CD4-positive, CD25-positive, alpha-beta regulatory T cell (primary cell): ENCODE data around the gene CNN2. TPM values are rescaled to one million over a fixed set of nuclear protein-coding genes. Genes with fewer than 3 reads are reported as not detected.
A peak's percentile ranks its signal among the peaks of the same experiment; 100 is the strongest.

Experiments
- ATAC-seq, 2 donors: fragments of 150-1000 bp; cut with Tn5 transposase; one replicate each; pipeline ENCODE4 v1.10.0; 2021; ENCODE audit warnings: low read depth in 2 of 2, moderate number of reproducible peaks in 2 of 2, moderate library complexity in 1 of 2
- DNase-seq, 3 donors: peaks; one replicate each; pipeline versions ENCODE4 v3.0.0 to v3.0.0-alpha.2; 2012 to 2022; ENCODE audit warnings: mixed read lengths in 1 of 3
- H3K27ac ChIP-seq: one replicate; pipeline ENCODE4 v1.7.0; 2013; ENCODE audit warnings: mild to moderate bottlenecking, low read length; ENCODE audit not compliant: insufficient read depth, poor library complexity, severe bottlenecking
- H3K27me3 ChIP-seq: one replicate; pipeline ENCODE4 v1.7.0; 2013; ENCODE audit warnings: low read length; ENCODE audit not compliant: control insufficient read depth, insufficient read depth
- H3K36me3 ChIP-seq: one replicate; pipeline ENCODE4 v1.7.0; 2013; ENCODE audit warnings: mild to moderate bottlenecking, low read length, moderate library complexity; ENCODE audit not compliant: control insufficient read depth, insufficient read depth
- H3K4me1 ChIP-seq: 2 replicates; pipeline ENCODE4 v1.7.0; 2013; ENCODE audit warnings: mild to moderate bottlenecking, low read length; ENCODE audit not compliant: insufficient read depth, control insufficient read depth, poor library complexity, severe bottlenecking
- H3K4me3 ChIP-seq: one replicate; pipeline ENCODE4 v1.7.0; 2013; ENCODE audit warnings: low read depth, mild to moderate bottlenecking, low read length, moderate library complexity
- H3K9me3 ChIP-seq, 2 experiments: 1 replicate in 1 of 2; 2 replicates in 1 of 2; pipeline ENCODE4 v1.7.0; 2013; ENCODE audit warnings: low read length in 2 of 2, mild to moderate bottlenecking in 1 of 2, moderate library complexity in 1 of 2; ENCODE audit not compliant: control insufficient read depth in 2 of 2
- H3K27ac Mint-ChIP-seq, 3 donors: one replicate each; pipeline ENCODE4 v1.8.0; 2020 to 2022; ENCODE audit warnings: mild to moderate bottlenecking in 3 of 3, mixed read lengths in 3 of 3, moderate library complexity in 2 of 3
- H3K27me3 Mint-ChIP-seq: one replicate; pipeline ENCODE4 v1.8.0; 2022; ENCODE audit warnings: mild to moderate bottlenecking, mixed read lengths
- H3K36me3 Mint-ChIP-seq: one replicate; pipeline ENCODE4 v1.8.0; 2020; ENCODE audit warnings: mixed read lengths
- H3K4me1 Mint-ChIP-seq, 4 donors: one replicate each; pipeline ENCODE4 v1.8.0; 2020 to 2022; ENCODE audit warnings: mixed read lengths in 4 of 4, mild to moderate bottlenecking in 1 of 4
- H3K4me3 Mint-ChIP-seq, 4 donors: one replicate each; pipeline ENCODE4 v1.8.0; 2020 to 2022; ENCODE audit warnings: mild to moderate bottlenecking in 4 of 4, mixed read lengths in 4 of 4, moderate library complexity in 3 of 4
- H3K9me3 Mint-ChIP-seq, 7 donors: one replicate each; pipeline ENCODE4 v1.8.0; 2020 to 2022; ENCODE audit warnings: mixed read lengths in 7 of 7, mild to moderate bottlenecking in 3 of 7, moderate library complexity in 2 of 7
- polyA plus RNA-seq, 4 donors: library from polyadenylated mRNA; unstranded; fragments of 300-500 nt; fragmentation: Illumina TruSeq; gene quantifications; one replicate each; pipeline ENCODE4 v1.2.3, GENCODE V29; 2021
- total RNA-seq: library from RNA; stranded (reverse); gene quantifications from one replicate; pipeline ENCODE4 v1.2.3, GENCODE V29; 2022

Gene CNN2
- total RNA-seq (397 TPM), polyA plus RNA-seq (100 to 1,000 TPM; 378 to 426 (median 401) TPM)

GRCh38 chr19:1025960-1026782 lies at the start of gene CNN2:
Gene CNN2, plus strand, starts transcription at chr19:1026608. Its CDS starts 54 bp downstream, at chr19:1026662.
- no peaks in the 10 kb centered on the region for H3K9me3 ChIP-seq
- Mint-ChIP-seq H3K4me3 (peak within 1 kb of the TSS; percentile 97 to 100 (median 98)), H3K9me3 (no peaks in the 10 kb centered on the region), H3K36me3 (peaks cover 8% of the 10 kb centered on the region), H3K27me3 (peaks cover 6% of the 10 kb centered on the region), H3K27ac (peak within 1 kb of the TSS; percentile 86 to 96 (median 92)), H3K4me1 (peaks cover 4 to 35% (median 9%) of the 10 kb centered on the region in 4 donors)
- DNase-seq (peak; percentile 54 to 73 (median 67)), ATAC-seq (peak; percentile 43 to 44)
- H3K27me3 ChIP-seq, result no peaks in the 10 kb centered on the region
- H3K4me3 ChIP-seq, result peak within 1 kb of the TSS; percentile 85
- peaks cover 8% of the 10 kb centered on the region for H3K36me3 ChIP-seq
- peak within 1 kb of the TSS; percentile 82 for H3K27ac ChIP-seq
- peaks cover 52% of the 10 kb centered on the region for H3K4me1 ChIP-seq

- Mint-ChIP-seq H3K4me3 (no peak overlapping the region), H3K9me3 (peaks cover 0 to 3% (median 0%) of the 10 kb centered on the region in 7 donors), H3K27ac (no peak overlapping the region), H3K27me3 (no peaks in the 10 kb centered on the region), H3K36me3 (peaks cover 6% of the 10 kb centered on the region), H3K4me1 (no peaks in the 10 kb centered on the region)
- no peaks in the 10 kb centered on the region for H3K4me1 ChIP-seq
- H3K27ac ChIP-seq, result no peak overlapping the region
- ATAC-seq, result no peak
- H3K36me3 ChIP-seq, result no peaks in the 10 kb centered on the region
- DNase-seq, result no peak
- no peaks in the 10 kb centered on the region for H3K9me3 ChIP-seq
- no peaks in the 10 kb centered on the region for H3K27me3 ChIP-seq
- H3K4me3 ChIP-seq, result no peak overlapping the region
These were observed 49.3 kb upstream of the CNN2 start for GRCh38 chr19:977058-977464.

- no peaks in the 10 kb centered on the region for H3K27me3 ChIP-seq
- Mint-ChIP-seq H3K27ac (no peak overlapping the region), H3K36me3 (no peaks in the 10 kb centered on the region), H3K27me3 (no peaks in the 10 kb centered on the region), H3K4me3 (no peak overlapping the region), H3K9me3 (no peaks in the 10 kb centered on the region), H3K4me1 (peaks cover 0 to 10% (median 5%) of the 10 kb centered on the region in 4 donors)
- no peak overlapping the region for H3K4me3 ChIP-seq
- H3K9me3 ChIP-seq, result no peaks in the 10 kb centered on the region
- no peaks in the 10 kb centered on the region for H3K36me3 ChIP-seq
- DNase-seq (no peak), ATAC-seq (no peak)
- peaks cover 17% of the 10 kb centered on the region for H3K4me1 ChIP-seq
- H3K27ac ChIP-seq, result no peak overlapping the region
These were observed 47.1 kb upstream of the CNN2 start for GRCh38 chr19:979318-979741.

- H3K4me1 ChIP-seq, result peaks cover 22% of the 10 kb centered on the region
- no peaks in the 10 kb centered on the region for H3K9me3 Mint-ChIP-seq
- peaks cover 0 to 18% (median 11%) of the 10 kb centered on the region in 4 donors for H3K4me1 Mint-ChIP-seq
- H3K27ac Mint-ChIP-seq, result no peak overlapping the region
- no peaks in the 10 kb centered on the region for H3K9me3 ChIP-seq
- DNase-seq (no peak), ATAC-seq (no peak)
- H3K36me3 Mint-ChIP-seq, result no peaks in the 10 kb centered on the region
- H3K4me3 ChIP-seq, result no peak overlapping the region
- H3K27me3 Mint-ChIP-seq, result no peaks in the 10 kb centered on the region
- no peaks in the 10 kb centered on the region for H3K27me3 ChIP-seq
- no peak overlapping the region for H3K27ac ChIP-seq
- no peak overlapping the region for H3K4me3 Mint-ChIP-seq
- H3K36me3 ChIP-seq, result no peaks in the 10 kb centered on the region
These were observed 46.0 kb upstream of the CNN2 start for GRCh38 chr19:980133-980998.

- peak; percentile 75 to 76 for ATAC-seq
- H3K4me3 ChIP-seq, result no peak overlapping the region
- no peaks in the 10 kb centered on the region for H3K9me3 ChIP-seq
- no peaks in the 10 kb centered on the region for H3K27me3 Mint-ChIP-seq
- no peaks in the 10 kb centered on the region for H3K9me3 Mint-ChIP-seq
- peak overlapping the region in 1 of 3 donors; percentile 85 for H3K27ac Mint-ChIP-seq
- H3K4me1 Mint-ChIP-seq, result peaks cover 0 to 24% (median 13%) of the 10 kb centered on the region in 4 donors
- H3K4me3 Mint-ChIP-seq, result peak overlapping the region in 1 of 4 donors; percentile 19
- H3K27me3 ChIP-seq, result no peaks in the 10 kb centered on the region
- no peaks in the 10 kb centered on the region for H3K36me3 Mint-ChIP-seq
- H3K4me1 ChIP-seq, result peaks cover 22% of the 10 kb centered on the region
- no peak overlapping the region for H3K27ac ChIP-seq
- DNase-seq, result peak; percentile 63 to 70 (median 63)
- H3K36me3 ChIP-seq, result peaks cover 9% of the 10 kb centered on the region
These were observed 43.7 kb upstream of the CNN2 start for GRCh38 chr19:982567-983170.

GRCh38 chr19:984165-984967 lies 42.0 kb upstream of the CNN2 start, which contains the start of gene WDR18:
Gene WDR18, plus strand, starts transcription at chr19:984345. Its CDS starts 9 bp downstream, at chr19:984354.
- Histone ChIP-seq H3K4me1 (peaks cover 22% of the 10 kb centered on the region), H3K27ac (peak within 1 kb of the TSS; percentile 82), H3K36me3 (peaks cover 15% of the 10 kb centered on the region), H3K27me3 (no peaks in the 10 kb centered on the region), H3K4me3 (peak within 1 kb of the TSS; percentile 65), H3K9me3 (no peaks in the 10 kb centered on the region)
- peak within 1 kb of the TSS; percentile 53 to 91 (median 87) for H3K27ac Mint-ChIP-seq
- peaks cover 0 to 24% (median 14%) of the 10 kb centered on the region in 4 donors for H3K4me1 Mint-ChIP-seq
- DNase-seq, result peak; percentile 81 to 90 (median 82)
- H3K9me3 Mint-ChIP-seq, result no peaks in the 10 kb centered on the region
- peak; percentile 85 to 89 for ATAC-seq
- no peaks in the 10 kb centered on the region for H3K36me3 Mint-ChIP-seq
- no peaks in the 10 kb centered on the region for H3K27me3 Mint-ChIP-seq
- peak within 1 kb of the TSS; percentile 90 to 95 (median 92) for H3K4me3 Mint-ChIP-seq
